CD4-positive, alpha-beta T cell treated with Interleukin-6 at 100 ng/mL for 8 hours (primary cell): ENCODE results near the gene TET1.
A peak's percentile ranks its signal among the peaks of the same experiment; 100 is the strongest.
"Not testable (repeated sequence)": the region's sequence is repeated elsewhere in the genome, so short reads cannot be mapped to it uniquely, and the experiment has no call there.

Experiments
- DNase-seq: peaks from one replicate; pipeline ENCODE4 v3.0.0-alpha.2; 2020; ENCODE audit warnings: mixed read lengths, low spot score

TET1 gene

DNA sequence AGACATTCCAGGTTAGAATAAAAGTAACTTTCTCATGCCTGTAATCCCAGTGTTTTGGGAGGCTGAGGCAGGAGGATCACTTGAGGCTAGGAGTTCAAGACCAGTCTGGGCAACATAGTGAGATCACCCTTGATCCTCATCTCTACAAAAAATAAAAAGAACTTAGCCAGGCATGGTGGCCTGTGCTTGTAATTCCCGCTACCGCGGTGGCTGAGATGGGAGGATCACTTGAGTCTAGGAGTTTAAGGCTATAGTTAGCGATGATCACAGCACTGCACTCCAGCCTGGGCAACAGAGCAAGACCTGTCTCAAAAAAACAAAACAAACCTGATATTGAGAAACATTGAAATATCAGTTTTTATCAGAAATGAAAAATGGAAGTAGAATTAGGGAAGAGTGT, 4.6 kb downstream of the TET1 start:
- no peak for DNase-seq

DNA sequence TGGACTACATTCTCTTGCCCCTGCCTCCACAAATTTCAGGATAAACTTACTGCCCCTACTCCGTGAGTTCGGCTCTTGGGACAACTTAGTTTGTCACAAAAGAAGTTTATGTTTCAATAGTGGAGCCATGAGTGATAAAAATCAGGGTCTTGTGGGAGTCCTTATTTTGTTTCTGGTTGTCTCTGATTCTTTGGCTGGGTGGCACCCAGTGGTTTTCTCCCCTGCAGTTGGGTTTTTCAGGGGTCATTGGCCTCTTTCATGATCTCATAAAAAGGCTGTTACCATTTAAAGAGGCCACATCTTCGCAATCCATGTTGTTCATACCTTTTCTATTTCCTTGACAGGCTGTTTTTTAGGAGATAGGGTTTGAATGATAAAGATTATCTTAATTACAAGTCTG, 5.5 kb downstream of the TET1 start:
- no peak for DNase-seq

DNA sequence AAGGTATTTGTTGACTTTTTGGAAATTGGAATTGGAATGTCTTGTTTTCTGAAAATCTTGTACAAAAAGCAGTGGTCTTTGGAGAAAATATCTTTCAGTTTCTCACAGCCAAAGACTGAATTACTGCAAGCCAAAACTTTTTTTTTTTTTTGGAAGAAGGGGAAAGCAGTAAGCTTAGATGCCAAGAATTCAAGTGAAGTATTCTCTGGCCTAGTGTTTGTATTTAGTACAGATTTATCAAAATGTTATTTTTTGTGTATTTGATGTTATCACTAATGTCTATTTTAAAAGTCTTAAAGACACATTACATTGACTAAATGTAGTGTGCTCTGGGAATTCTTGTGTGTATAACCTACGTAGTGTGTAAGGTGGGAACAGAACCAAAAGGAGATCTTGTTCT, 6.2 kb downstream of the TET1 start:
- no peak for DNase-seq

DNA sequence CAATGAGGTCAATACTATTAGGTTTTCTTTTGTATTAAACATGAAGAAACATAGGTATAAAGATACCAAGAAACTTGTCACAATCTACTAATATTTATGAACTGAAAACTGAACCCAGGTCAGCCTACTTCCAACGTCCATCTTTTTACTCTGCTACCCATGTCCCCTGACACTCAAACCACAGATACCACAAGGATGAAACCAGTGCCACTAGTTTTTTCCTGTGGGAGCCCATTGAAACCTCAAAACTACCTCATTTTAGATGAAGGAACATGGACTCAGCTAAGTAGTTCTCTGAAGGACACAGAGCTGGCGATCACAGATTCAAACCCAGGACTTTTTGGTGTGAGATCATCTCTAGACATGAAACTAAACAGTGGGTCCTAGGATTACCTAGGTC, 6.8 kb downstream of the TET1 start:
- DNase-seq = no peak

DNA sequence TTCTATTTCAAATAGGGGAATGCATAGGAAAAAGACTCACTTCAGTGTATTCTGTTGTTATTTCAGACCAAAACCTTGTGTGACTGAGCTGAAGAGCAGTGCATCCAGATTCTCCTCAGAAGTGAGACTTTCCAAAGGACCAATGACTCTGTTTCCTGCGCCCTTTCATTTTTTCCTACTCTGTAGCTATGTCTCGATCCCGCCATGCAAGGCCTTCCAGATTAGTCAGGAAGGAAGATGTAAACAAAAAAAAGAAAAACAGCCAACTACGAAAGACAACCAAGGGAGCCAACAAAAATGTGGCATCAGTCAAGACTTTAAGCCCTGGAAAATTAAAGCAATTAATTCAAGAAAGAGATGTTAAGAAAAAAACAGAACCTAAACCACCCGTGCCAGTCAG, 12.0 kb downstream of the TET1 start:
- DNase-seq = no peak

DNA sequence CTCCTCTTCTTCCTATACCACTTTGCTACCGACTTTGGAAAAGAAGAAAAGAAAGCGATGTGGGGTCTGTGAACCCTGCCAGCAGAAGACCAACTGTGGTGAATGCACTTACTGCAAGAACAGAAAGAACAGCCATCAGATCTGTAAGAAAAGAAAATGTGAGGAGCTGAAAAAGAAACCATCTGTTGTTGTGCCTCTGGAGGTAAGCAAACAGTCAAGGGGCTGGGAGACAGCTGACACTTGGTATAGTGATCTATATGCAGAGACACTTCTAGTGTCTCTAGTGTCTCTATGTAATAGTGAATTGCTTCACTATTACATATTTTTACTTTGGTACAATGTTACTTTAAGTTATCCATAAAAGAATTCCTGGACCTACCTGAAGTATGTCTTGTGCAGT, 13.9 kb downstream of the TET1 start:
- DNase-seq = no peak

DNA sequence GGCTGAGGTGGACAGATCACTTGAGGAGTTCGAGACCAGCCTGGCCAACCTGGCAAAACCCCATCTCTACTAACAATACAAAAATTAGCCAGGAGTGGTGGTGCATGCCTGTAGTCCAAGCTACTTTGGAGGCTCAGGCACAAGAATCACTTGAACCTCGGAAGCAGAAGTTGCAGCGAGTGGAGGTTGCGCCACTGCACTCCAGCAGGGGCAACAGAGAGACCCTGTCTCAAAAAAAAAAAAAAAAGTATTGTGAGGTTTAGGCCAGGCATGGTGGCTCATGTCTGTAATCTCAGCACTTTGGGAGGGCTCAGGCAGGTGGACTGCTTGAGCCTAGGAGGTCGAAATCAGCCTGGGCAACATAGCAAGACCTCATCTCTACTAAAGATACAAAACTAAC, 16.0 kb downstream of the TET1 start:
- no peak for DNase-seq

DNA sequence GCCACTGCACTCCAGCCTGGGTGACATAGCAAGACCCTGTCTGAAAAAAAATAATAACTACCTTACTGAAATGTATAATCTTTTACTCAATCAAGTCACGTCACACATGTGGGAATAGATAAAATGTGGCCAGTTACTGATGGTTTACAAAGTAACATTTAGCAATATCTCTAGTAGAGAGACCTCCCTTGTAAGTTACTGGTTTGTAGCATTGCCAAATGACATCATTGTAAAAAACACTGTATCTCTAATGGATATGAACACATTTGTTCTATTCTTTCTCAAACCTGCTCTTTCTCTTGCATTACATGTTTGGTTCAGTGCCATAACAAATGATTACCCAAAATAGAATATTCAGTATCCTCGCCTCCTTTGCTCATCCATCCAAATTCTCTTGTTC, 18.8 kb downstream of the TET1 start:
- DNase-seq = no peak

DNA sequence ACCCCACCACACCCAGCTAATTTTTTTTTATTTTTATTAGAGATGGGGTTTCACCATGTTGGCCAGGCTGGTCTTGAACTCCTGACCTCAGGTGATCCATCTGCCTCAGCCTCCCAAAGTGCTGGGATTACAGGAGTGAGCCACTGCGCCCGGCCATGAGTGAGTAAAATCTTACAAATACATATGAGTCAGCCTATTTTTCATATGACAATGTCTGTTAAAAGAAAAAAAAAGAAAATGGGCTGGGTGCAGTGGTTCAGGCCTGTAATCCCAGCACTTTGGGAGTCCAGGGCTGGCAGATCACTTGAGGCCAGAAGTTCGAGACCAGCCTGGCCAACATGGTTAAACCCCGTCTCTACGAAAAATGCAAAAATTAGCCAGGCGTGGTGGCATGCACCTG, 24.1 kb downstream of the TET1 start:
- not testable (repeated sequence) for DNase-seq

DNA sequence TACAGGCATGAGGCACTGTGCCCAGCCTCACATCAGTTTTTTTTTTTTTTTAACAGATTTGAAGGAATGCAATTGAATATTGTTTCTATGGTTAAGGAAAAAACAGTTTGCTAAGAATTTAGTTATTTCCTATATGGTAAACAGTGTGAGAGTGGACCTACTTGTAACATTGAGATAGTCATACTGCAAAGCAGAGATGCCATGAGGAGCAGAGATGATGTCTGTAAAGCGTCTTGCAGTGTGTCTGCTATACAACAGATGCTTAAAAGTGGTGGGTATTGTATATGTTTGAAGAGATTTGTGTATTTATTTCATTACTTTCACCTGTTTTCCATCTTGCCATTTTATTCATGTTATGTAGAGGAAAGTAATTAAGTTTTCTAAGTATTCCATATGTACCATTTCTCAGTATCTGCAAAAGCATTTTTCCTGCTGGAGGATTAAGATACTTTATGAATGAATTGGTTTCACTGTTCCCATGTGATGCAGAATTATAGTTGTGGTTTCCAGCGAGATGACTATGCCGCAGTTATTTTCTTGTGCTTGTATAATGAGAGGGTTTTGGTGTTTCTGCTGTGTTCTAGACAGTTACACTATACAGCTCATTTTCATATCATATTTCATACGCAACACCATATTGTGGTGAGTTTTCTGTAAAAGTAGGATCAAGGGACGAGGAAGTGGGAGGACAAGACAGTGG, 26.6 kb downstream of the TET1 start:
- DNase-seq = no peak

DNA sequence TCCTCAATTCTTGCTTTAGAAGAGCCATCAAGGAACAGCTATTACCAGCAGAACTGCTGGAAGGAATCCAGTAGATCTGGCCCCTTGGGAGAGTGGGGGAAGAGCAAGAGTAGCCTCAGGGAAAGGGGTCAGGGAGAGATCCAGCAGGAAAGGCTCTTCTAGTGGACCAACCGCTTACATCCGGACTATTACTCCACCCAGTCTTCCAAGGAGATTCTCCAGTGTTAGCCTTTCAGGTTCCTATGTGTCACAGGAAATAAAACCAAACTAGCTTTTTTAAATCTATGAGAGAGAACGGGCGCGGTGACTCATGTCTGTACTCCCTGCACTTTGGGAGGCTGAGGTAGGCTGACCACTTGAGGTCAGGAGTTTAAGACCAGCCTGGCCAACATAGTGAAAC, 34.3 kb downstream of the TET1 start:
- DNase-seq = no peak

DNA sequence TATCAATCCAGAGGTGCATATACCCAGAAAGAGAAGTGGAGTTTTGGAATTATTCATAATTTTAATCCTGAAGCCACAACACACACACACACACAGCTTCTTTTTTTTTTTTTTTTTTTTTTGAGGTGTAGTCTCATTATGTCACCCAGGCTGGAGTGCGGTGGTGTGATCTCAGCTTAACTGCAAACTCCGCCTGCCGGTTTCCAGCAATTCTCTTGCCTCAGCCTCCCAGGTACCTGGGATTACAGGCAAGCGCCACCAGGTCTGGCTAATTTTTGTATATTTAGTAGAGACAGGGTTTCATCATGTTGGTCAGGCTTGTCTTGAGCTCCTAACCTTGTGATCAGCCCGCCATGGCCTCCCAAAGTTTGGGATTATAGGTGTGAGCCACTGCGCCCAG, 35.4 kb downstream of the TET1 start:
- no peak for DNase-seq

DNA sequence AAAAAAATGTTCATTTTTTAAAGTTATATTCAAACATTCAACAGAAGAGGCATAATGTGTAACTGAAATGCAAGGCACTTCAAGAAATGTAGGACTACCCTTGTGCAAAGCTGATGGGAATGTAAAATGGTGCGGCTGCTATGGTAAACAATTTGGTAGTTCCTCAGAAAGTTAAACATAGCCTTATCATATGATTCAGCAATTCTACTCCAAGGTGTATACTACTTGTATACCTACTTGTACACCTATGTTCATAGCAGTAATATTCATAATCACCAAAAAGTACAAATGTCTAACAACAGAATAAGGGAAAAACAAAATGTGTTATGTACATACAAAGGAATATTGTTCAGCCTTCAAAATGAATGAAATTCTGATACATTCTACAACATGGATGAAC, 37.3 kb downstream of the TET1 start:
- DNase-seq = no peak

DNA sequence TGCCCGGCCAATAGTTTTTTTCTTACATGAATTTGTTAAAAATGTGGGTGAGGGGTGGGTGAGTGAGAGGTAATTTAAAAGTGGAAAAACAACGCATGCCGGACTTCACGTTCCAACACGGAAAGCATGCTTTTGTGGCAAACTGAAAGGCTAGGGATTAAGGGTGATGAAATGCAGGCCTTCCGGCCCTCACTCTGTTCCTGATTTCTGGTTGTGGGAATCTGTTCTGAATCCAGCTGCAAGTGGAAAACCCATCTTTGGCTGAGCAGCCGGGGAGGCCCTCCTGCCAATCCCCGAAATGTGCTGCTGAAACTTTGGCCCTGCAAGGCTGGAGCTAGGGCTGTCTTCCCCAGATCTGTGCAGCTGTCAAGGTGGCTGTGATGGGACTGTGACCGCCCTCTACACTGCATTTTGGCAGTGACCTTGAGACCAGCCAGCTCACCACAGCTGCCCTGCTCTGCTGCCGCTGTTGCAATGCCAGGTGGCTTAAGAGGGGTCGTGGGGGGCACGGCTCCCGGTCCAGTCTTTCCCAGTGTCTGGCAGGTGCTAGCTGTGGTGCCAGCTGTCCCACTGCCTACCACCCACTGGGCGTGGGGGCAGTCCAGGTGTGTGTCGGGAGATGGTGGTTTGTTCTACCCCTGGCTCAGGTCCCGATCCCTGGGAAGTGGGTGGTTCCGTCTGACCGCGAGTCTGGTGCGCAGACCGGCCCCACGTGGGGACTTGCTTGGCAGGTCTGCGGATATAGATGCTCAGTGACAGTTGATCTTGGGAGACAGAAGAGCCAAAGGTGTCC, 39.0 kb downstream of the TET1 start:
- DNase-seq = no peak

DNA sequence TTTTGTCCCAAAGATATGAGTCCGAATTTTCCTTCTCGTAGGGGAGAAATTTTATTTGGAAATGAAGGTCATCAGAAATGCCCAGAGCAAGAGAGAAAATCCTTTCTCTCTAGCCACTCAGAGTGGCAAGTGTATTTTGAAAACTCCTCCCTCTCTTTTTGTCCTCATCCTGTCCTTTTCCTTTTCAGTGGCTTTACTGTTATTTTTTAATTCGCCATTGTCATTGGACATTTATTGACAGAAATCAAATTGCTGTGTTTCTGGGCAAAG, 39.6 kb downstream of the TET1 start:
- no peak for DNase-seq

DNA sequence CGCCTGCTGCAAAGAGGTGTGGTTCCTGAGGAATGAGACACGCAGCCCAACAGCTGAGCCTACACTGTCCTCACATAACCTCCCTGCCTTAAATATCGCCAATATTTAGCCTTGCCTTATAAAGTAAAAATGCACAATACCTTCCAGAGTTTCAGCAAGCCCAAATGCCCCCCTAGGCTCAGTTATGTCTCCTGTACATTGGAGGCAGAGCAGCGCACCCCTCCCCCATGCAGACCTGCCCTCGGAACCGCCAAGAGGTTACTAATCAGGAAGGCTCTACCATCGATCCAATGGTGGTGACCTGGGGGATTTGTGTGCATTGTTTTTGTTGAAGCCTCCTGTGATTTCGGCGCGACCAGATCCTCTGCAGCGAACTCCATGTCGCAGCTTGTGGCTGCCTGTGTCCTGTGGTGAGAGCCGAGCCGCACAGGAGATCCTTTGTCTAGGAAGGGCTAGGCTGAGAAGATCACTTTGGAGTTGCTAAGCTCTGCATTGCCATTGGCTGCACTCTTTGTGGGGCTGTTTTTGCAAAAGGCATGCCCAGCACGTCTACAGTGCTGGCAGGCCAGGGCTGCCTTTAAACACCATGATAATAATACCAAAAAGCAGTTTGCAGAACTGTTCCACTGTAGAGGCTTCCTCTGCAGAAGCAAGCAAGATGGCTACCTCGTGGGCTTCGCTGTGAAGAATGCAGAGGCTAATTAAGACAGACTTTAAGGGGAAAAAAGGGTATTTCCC, 40.1 kb downstream of the TET1 start:
- peak; percentile 48 for DNase-seq

DNA sequence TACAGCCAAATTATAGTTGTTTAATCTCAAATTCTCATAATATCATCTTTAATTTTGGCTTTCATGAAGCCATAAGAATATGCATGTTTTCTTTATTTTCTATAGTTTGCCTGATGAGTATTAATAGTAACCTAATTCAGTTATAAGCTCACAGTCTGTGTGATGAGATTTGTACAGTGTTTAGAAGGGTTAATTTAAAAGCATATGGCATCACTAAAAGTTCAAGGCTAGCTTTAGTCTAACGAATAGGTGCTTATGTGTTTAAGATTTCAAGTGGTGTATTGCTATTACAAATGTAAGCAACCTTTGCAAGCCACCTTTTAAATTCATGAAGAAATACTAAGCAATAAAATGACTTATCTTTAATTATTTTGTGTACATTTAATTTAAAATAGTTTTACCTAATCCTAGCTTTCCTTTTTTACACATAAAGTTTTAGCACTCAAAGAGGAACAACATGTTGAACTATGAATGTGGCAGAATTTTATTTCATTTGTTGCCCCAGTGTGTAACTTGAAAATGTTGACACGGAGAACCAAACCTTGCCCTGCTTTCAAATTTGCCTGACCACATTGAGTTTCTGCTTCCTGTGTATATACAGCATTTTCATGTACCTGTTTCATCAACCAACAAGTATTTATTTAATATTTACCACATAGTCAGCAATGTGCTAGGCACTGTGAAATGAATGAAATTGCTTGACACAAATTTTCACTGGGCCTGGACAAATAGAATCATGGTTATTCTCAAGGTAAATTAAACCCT, 41.5 kb downstream of the TET1 start:
- no peak for DNase-seq

DNA sequence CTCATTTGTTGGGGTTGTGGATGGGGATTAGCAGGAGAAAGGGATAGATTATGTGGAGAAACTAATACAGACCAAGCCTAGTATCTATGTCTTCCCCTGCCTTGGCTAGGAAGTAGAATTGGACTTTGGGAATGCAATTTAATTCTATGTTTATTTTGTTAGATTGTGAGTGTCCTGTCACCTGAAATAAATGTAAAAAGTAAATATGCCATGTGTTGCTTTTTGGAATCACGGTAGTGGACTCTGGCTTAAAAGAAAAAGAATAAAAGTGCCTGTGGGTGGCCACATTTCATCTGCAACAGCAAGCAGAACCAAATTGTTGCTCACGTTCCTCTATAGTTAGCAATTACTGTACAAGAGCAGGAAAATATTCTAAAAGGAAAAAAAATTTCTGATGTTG, 42.3 kb downstream of the TET1 start:
- DNase-seq = no peak

DNA sequence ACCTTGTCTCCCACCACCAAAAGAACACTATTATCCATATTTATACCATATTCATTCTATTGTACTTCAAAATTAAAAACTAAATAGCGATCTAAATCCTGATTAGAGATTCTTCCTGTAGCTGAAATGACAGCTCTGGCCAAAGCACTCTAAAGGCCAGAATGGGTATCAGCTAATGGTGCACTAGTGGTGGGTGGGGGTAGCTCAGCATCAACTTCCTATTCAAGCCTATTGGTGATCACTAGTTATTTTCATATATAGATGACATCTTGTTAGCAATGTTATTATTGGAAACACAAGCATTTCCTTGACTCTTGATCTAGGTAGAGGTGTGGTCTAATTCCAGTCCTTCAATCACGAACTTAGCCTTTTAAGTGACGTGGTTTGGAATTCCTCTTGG, 43.6 kb downstream of the TET1 start:
- no peak for DNase-seq

DNA sequence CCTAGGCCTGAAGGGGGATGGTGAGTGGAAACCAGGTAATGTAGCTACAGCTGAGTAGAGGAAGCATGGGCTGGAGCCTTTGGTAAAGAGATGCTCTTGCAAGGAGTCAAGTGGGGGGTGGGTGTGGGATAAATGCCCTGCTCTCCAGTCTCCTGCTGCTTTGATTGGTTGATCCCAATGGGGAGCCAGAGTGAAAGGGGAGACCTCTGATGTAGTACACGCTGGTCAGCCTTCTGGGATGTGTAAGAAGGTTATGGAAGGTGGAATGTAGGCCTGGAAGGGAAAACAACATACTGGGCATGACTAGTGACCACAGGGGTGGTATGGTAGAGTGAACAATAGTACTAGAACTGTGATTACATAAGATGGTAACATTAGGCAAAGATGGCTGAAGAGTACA, 44.3 kb downstream of the TET1 start:
- no peak for DNase-seq

DNA sequence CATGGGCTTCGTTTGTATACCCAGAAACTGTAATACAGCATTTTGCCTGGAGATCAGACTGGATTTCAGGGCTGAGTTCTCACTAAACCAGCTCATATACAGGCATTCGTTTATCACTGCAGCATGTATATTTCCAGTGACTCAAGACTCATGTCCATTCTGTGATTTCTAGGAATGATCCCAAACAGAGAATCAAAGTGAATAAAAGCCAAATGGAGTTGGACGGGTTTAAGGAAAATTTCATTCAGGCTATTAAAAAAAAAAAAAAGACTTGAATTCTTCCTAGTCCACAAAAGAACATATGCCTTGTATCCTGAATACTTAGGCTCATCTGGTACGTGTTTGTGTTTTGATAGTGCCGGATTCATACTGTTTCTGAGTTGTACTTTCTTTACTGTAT, 46.8 kb downstream of the TET1 start:
- DNase-seq = no peak

DNA sequence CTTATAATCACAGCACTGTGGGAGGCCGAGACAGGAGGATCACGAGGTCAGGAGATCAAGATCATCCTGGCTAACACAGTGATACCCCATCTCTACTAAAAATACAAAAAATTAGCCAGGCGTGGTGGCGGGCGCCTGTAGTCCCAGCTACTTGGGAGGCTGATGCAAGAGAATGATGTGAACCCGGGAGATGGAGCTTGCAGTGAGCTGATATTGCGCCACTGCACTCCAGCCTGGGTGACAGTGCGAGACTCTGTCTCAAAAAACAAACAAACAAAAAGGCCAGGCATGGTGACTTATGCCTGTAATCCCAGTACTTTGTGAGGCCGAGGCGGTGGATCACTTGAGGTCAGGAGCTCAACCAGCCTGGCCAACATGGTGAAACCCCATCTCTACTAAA, 49.9 kb downstream of the TET1 start:
- not testable (repeated sequence) for DNase-seq

DNA sequence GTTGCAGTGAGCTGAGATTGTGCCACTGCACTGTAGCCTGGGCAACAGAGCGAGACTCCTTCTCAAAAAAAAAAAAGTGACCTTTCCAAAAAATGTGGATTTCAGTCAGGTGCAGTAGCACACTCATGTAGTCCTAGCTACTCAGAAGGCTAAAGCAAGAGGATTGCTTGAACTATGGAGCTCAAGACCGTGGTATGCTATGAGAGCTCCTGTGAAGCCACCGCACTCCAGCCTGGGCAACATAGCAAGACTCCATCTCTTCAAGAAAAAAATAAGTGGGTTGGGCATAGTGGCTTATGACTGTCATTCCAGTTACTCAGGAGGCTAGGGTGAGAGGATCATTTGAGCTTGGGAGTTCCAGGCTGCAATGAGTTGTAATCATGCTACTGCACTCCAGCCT, 51.1 kb downstream of the TET1 start:
- no peak for DNase-seq
